GM18508 (cell line): ENCODE results near the gene BCL6.

Source experiments
- ATAC-seq: cut with Tn5 transposase; IDR thresholded peaks from one replicate; pipeline ENCODE4 v1.9.1; 2021; ENCODE audit warnings: moderate number of reproducible peaks; ENCODE audit not compliant: insufficient read depth, unreplicated experiment

Gene BCL6

GRCh38 chr3:187740421-187741399, 4.6 kb downstream of the BCL6 start:
- ATAC-seq = no peak

- ATAC-seq = no peak
These were observed 5.5 kb downstream of the BCL6 start for GRCh38 chr3:187739561-187740332.

- ATAC-seq = no peak
These were observed 6.1 kb downstream of the BCL6 start for GRCh38 chr3:187739094-187739560.

- ATAC-seq = no peak
These were observed 6.8 kb downstream of the BCL6 start for GRCh38 chr3:187738331-187739093.

- ATAC-seq = no peak
These were observed 7.3 kb downstream of the BCL6 start for GRCh38 chr3:187738071-187738330.

- no peak for ATAC-seq
These were observed 7.7 kb downstream of the BCL6 start for GRCh38 chr3:187737368-187738070.

GRCh38 chr3:187737006-187737367, 8.3 kb downstream of the BCL6 start:
- no peak for ATAC-seq

GRCh38 chr3:187736418-187736871, 8.8 kb downstream of the BCL6 start:
- no peak for ATAC-seq

- no peak for ATAC-seq
These were observed 9.4 kb downstream of the BCL6 start for GRCh38 chr3:187735837-187736236.

GRCh38 chr3:187735383-187735782, 9.9 kb downstream of the BCL6 start:
- no peak for ATAC-seq

- ATAC-seq = no peak
These were observed 10.4 kb downstream of the BCL6 start for GRCh38 chr3:187734841-187735240.

- ATAC-seq = no peak
These were observed 11.9 kb downstream of the BCL6 start for GRCh38 chr3:187733371-187733770.

GRCh38 chr3:187729598-187729997, 15.7 kb downstream of the BCL6 start:
- ATAC-seq = no peak

GRCh38 chr3:187728940-187729583, 16.2 kb downstream of the BCL6 start:
- ATAC-seq = no peak

- ATAC-seq = no peak
These were observed 17.0 kb downstream of the BCL6 start for GRCh38 chr3:187728248-187728647.

GRCh38 chr3:187726564-187726963, 18.7 kb downstream of the BCL6 start:
- no peak for ATAC-seq

GRCh38 chr3:187725653-187726370, 19.5 kb downstream of the BCL6 start:
- ATAC-seq = no peak

GRCh38 chr3:187725224-187725623, 20.0 kb downstream of the BCL6 start:
- ATAC-seq = no peak

GRCh38 chr3:187722206-187722612, 23.1 kb downstream of the BCL6 start:
- ATAC-seq = no peak
